ENCODE measurements around the gene SLMAP.

The SLMAP gene

GRCh38 chr3:57972531-57973111 is 216.5 kb downstream of the SLMAP start:
- DNase-seq (ENCODE audit: low read depth), result no peak

GRCh38 chr3:57973715-57974477 is 217.8 kb downstream of the SLMAP start:
- no peak for DNase-seq (ENCODE audit: low read depth)
- H3K4me3 ChIP-seq (ENCODE audit: low read depth, low read length), result no peak overlapping the region

More at GRCh38 chr3:57972531-57973111, 216.5 kb downstream of the SLMAP start:
- H3K4me3 ChIP-seq (ENCODE audit: low read depth, low read length), result no peak overlapping the region

GRCh38 chr3:57974796-57975388 is 218.8 kb downstream of the SLMAP start:
- DNase-seq (ENCODE audit: low read depth), result peak; percentile 65
- H3K4me3 ChIP-seq (ENCODE audit: low read depth, low read length), result no peak overlapping the region

GRCh38 chr3:57977818-57978235 is 221.7 kb downstream of the SLMAP start:
- no peak for DNase-seq (ENCODE audit: low read depth)
- no peak overlapping the region for H3K4me3 ChIP-seq (ENCODE audit: low read depth, low read length)

GRCh38 chr3:57978316-57978715 is 222.2 kb downstream of the SLMAP start:
- no peak for DNase-seq (ENCODE audit: low read depth)

More at GRCh38 chr3:57978316-57978715, 222.2 kb downstream of the SLMAP start:
- H3K4me3 ChIP-seq (ENCODE audit: low read depth, low read length), result no peak overlapping the region
